Measurements from ENCODE around the gene PSEN1. TPM values are rescaled to one million over a fixed set of nuclear protein-coding genes. Genes with fewer than 3 reads are reported as not detected.
A peak's percentile ranks its signal among the peaks of the same experiment; 100 is the strongest.

PSEN1 gene
- total and polyA plus RNA-seq, 2 experiments from 2014 or later: 14.6 to 35.7 TPM

DNA sequence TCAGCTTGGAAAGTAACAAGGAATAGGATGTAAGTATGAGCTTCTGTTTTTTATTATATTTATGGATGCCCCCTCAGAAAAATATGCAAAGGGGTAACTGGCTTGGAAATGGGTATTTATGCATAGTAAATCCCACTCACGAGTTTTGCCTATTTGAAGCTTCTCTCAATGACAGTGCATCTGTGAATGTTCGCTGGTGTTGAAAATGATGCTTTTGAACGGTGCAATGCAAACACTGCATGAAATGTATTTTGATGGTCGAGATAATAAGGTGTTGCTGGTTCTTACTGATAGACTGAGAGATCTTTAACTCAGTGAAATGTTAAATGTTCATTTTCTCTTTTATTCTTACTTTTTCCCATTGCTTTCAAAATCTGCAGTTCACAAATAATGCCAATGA lies 36.0 kb upstream of the PSEN1 start (continued):
- TF ChIP-seq, protein P1, sequence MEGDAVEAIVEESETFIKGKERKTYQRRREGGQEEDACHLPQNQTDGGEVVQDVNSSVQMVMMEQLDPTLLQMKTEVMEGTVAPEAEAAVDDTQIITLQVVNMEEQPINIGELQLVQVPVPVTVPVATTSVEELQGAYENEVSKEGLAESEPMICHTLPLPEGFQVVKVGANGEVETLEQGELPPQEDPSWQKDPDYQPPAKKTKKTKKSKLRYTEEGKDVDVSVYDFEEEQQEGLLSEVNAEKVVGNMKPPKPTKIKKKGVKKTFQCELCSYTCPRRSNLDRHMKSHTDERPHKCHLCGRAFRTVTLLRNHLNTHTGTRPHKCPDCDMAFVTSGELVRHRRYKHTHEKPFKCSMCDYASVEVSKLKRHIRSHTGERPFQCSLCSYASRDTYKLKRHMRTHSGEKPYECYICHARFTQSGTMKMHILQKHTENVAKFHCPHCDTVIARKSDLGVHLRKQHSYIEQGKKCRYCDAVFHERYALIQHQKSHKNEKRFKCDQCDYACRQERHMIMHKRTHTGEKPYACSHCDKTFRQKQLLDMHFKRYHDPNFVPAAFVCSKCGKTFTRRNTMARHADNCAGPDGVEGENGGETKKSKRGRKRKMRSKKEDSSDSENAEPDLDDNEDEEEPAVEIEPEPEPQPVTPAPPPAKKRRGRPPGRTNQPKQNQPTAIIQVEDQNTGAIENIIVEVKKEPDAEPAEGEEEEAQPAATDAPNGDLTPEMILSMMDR (conservative IDR thresholded peaks at IDR 0.05; ENCODE audit: low read depth in 2 of 2): no peak
- TF ChIP-seq EZH2 (IDR thresholded peaks at IDR 0.05; ENCODE audit: low read depth, unreplicated experiment) (no peak), CREB1 (CRISPR knock-in tag; IDR thresholded peaks at IDR 0.05; ENCODE audit: low read depth) (no peak), EZH2phosphoT487 (IDR thresholded peaks at IDR 0.05; ENCODE audit: unreplicated experiment) (no peak)

DNA sequence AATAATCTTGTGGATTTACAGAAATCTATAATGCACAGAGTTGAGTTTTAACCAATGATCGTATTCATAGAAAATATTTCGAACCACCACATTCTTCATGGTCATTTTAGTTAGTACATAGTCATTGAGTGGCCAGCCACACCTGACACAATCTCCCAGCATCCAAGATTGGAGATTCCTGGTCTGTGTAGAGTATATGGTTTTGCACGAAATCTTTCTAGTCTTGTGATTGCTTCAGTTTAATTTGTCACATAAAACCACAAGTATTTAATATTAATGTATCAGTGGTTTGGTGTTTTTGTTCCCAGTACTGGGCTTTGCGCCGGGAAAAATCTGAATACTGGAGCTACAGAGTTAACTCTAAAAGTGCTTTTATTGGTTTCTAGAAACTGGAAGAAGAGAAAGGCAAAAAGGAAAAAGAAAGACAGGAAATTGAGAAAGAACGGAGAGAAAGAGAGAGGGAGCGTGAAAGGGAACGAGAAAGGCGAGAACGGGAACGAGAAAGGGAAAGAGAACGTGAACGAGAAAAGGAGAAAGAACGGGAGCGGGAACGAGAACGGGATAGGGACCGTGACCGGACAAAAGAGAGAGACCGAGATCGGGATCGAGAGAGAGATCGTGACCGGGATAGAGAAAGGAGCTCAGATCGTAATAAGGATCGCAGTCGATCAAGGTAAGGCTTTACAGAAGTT lies 33.4 kb upstream of the PSEN1 start:
- Mint-ChIP-seq H3K36me3 (ENCODE audit: low read depth) (peaks cover 89% of the 10 kb centered on the region), H3K9me3 (no peaks in the 10 kb centered on the region), H3K4me1 (no peaks in the 10 kb centered on the region), H3K27ac (no peak overlapping the region), H3K27me3 (ENCODE audit: insufficient read depth, low read depth, poor library complexity) (no peaks in the 10 kb centered on the region), H3K4me3 (no peak overlapping the region)
- Histone ChIP-seq H3F3A (replicated peaks; ENCODE audit: low read depth) (peaks cover 10% of the 10 kb centered on the region; the same call in 1 of the 2 replicates), H3K4me1 (ENCODE audit: insufficient read depth) (no peaks in the 10 kb centered on the region), H3K27ac (ENCODE audit: low read depth) (0 out of 2 replicates have a peak overlapping the region, but pooled peaks have one; percentile 4), H2AFZ (no peak overlapping the region), H3K4me3 (no peak overlapping the region), H4K20me1 (replicated peaks; ENCODE audit: insufficient read depth) (peaks cover 5% of the 10 kb centered on the region; the same call in 1 of the 2 replicates), H3K4me2 (no peak overlapping the region), H3K9me2 (ENCODE audit: insufficient read depth) (no peaks in the 10 kb centered on the region), H3K79me2 (replicated peaks; ENCODE audit: insufficient read depth) (peaks cover 27% of the 10 kb centered on the region; the same call in 1 of the 2 replicates), H3K36me3 (ENCODE audit: insufficient read depth) (peaks cover 84% of the 10 kb centered on the region), H3K27me3 (ENCODE audit: insufficient read depth) (no peaks in the 10 kb centered on the region)
- ATAC-seq (no peak), DNase-seq (ENCODE audit: low spot score) (no peak)
- TF ChIP-seq STAT1 (IDR thresholded peaks at IDR 0.05; ENCODE audit: unreplicated experiment) (no peak), CREB1 (CRISPR knock-in tag; IDR thresholded peaks at IDR 0.05; ENCODE audit: low read depth) (no peak)
- TF ChIP-seq, protein P2, sequence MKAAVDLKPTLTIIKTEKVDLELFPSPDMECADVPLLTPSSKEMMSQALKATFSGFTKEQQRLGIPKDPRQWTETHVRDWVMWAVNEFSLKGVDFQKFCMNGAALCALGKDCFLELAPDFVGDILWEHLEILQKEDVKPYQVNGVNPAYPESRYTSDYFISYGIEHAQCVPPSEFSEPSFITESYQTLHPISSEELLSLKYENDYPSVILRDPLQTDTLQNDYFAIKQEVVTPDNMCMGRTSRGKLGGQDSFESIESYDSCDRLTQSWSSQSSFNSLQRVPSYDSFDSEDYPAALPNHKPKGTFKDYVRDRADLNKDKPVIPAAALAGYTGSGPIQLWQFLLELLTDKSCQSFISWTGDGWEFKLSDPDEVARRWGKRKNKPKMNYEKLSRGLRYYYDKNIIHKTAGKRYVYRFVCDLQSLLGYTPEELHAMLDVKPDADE (IDR thresholded peaks at IDR 0.05): no peak
- TF ChIP-seq, protein P3, sequence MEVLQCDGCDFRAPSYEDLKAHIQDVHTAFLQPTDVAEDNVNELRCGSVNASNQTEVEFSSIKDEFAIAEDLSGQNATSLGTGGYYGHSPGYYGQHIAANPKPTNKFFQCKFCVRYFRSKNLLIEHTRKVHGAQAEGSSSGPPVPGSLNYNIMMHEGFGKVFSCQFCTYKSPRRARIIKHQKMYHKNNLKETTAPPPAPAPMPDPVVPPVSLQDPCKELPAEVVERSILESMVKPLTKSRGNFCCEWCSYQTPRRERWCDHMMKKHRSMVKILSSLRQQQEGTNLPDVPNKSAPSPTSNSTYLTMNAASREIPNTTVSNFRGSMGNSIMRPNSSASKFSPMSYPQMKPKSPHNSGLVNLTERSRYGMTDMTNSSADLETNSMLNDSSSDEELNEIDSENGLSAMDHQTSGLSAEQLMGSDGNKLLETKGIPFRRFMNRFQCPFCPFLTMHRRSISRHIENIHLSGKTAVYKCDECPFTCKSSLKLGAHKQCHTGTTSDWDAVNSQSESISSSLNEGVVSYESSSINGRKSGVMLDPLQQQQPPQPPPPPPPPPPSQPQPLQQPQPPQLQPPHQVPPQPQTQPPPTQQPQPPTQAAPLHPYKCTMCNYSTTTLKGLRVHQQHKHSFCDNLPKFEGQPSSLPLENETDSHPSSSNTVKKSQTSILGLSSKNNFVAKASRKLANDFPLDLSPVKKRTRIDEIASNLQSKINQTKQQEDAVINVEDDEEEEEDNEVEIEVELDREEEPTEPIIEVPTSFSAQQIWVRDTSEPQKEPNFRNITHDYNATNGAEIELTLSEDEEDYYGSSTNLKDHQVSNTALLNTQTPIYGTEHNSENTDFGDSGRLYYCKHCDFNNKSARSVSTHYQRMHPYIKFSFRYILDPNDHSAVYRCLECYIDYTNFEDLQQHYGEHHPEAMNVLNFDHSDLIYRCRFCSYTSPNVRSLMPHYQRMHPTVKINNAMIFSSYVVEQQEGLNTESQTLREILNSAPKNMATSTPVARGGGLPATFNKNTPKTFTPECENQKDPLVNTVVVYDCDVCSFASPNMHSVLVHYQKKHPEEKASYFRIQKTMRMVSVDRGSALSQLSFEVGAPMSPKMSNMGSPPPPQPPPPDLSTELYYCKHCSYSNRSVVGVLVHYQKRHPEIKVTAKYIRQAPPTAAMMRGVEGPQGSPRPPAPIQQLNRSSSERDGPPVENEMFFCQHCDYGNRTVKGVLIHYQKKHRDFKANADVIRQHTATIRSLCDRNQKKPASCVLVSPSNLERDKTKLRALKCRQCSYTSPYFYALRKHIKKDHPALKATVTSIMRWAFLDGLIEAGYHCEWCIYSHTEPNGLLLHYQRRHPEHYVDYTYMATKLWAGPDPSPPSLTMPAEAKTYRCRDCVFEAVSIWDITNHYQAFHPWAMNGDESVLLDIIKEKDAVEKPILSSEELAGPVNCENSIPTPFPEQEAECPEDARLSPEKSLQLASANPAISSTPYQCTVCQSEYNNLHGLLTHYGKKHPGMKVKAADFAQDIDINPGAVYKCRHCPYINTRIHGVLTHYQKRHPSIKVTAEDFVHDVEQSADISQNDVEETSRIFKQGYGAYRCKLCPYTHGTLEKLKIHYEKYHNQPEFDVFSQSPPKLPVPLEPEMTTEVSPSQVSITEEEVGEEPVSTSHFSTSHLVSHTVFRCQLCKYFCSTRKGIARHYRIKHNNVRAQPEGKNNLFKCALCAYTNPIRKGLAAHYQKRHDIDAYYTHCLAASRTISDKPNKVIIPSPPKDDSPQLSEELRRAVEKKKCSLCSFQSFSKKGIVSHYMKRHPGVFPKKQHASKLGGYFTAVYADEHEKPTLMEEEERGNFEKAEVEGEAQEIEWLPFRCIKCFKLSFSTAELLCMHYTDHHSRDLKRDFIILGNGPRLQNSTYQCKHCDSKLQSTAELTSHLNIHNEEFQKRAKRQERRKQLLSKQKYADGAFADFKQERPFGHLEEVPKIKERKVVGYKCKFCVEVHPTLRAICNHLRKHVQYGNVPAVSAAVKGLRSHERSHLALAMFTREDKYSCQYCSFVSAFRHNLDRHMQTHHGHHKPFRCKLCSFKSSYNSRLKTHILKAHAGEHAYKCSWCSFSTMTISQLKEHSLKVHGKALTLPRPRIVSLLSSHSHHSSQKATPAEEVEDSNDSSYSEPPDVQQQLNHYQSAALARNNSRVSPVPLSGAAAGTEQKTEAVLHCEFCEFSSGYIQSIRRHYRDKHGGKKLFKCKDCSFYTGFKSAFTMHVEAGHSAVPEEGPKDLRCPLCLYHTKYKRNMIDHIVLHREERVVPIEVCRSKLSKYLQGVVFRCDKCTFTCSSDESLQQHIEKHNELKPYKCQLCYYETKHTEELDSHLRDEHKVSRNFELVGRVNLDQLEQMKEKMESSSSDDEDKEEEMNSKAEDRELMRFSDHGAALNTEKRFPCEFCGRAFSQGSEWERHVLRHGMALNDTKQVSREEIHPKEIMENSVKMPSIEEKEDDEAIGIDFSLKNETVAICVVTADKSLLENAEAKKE (CRISPR knock-in tag; IDR thresholded peaks at IDR 0.05): no peak
- TF ChIP-seq, protein P4, sequence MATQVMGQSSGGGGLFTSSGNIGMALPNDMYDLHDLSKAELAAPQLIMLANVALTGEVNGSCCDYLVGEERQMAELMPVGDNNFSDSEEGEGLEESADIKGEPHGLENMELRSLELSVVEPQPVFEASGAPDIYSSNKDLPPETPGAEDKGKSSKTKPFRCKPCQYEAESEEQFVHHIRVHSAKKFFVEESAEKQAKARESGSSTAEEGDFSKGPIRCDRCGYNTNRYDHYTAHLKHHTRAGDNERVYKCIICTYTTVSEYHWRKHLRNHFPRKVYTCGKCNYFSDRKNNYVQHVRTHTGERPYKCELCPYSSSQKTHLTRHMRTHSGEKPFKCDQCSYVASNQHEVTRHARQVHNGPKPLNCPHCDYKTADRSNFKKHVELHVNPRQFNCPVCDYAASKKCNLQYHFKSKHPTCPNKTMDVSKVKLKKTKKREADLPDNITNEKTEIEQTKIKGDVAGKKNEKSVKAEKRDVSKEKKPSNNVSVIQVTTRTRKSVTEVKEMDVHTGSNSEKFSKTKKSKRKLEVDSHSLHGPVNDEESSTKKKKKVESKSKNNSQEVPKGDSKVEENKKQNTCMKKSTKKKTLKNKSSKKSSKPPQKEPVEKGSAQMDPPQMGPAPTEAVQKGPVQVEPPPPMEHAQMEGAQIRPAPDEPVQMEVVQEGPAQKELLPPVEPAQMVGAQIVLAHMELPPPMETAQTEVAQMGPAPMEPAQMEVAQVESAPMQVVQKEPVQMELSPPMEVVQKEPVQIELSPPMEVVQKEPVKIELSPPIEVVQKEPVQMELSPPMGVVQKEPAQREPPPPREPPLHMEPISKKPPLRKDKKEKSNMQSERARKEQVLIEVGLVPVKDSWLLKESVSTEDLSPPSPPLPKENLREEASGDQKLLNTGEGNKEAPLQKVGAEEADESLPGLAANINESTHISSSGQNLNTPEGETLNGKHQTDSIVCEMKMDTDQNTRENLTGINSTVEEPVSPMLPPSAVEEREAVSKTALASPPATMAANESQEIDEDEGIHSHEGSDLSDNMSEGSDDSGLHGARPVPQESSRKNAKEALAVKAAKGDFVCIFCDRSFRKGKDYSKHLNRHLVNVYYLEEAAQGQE (IDR thresholded peaks at IDR 0.05; ENCODE audit: unreplicated experiment): no peak
- TF ChIP-seq, protein P1 (conservative IDR thresholded peaks at IDR 0.05; ENCODE audit: low read depth in 2 of 2): no peak
